Limb (tissue), 2 donors: Measurements from ENCODE around the gene RERE.
"Not testable (repeated sequence)": the region's sequence is repeated elsewhere in the genome, so short reads cannot be mapped to it uniquely, and the experiment has no call there.

ENCODE experiments used
- DNase-seq, 2 donors: peaks; one replicate each; pipeline ENCODE4 v3.0.0-alpha.2; 2016; ENCODE audit errors: extremely low spot score in 2 of 2

RERE gene

DNA sequence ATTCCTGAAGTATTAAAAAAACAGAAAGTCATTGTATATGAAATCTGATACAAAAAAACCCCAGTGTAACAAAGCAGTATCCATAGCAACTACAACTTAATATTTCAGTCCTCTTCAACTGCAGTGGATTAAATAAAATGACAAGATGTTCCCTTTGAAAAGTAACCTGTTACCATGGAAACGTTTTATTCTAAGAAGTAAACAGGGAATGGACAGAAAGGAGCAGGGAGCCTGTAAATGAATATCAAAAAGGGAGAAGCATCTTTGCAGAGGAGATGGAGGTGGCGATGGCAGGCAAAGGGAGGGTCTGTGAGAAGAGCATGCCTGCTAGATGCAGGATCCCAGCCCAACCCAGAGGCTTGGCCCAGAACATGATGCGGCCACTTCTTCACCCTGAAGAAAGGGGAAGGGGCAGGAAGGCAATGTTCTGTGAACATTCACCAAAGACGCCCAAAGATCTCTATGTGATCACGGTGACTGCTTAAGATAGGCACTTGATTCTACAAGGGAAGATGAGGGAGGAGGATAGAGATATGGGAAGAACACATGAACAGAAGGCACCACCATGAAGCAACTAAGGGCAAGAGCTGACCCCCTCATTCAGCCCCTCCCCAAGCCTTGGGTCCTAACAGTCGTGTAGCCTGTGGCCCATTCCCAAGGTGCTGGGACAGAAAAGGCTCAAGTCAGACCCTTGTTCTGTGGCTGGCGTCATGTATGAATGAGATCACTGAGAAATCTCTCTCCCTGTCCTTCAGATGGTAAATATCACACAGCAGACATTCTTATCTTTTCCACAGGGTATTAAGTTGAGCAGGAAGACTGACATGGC is 299.6 kb downstream of the RERE start:
- peak in 1 of 2 donors; percentile 70 for DNase-seq

DNA sequence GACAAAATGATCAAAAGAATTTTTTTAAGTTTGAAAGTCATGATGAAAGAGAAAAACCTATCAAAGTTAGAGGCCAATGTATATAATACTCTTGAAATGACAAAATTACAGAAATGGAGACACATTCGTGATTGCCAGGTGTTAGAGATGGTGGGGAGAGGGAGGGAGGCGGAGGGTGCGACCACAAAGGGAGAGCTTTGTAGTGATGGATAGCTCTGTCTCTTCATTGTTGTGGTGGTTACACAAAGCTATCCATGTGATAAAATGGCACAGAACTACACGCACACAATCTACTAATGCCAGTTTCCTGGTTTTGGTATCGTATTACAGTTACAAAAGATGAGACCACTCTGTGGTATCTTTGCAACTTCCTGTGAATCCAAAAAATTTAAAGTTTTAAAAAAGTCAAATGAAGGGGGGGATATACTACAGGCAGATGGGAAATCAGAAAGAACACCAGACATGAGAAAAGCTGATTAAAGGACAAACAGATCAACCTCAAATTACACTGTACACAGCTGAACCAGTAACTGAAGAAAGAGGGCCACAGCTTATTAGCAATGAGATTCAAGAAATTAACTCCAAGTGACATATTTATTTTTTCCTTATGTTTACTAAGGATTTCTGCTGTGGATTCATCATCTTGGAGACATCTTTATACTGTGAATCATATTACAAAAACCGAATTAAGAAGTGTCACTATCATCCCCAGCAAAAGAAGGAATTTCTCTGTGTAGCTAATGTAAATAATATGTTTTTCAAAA is 300.5 kb downstream of the RERE start:
- no peak for DNase-seq

DNA sequence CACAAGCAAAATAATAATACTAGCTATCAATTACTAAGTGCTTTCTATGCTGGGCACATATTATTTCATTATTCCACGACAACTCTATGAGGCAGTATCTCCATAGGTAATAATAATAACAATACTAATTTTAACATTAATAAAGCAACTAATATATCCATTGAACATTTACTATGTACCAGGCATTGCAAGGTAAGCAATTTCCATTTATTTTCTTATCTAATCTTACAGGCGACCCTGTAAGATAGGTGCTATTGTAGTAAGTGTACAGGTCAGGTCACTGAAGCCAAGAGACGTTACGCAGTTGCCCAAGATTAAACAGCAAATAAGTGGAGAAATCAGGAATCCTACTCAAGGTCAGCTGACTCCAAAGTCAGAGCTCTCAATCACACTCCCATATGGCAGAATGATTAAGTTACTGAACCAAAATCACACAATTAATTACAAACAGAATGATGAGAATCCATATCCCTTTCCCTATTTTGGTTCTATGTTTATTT is 301.1 kb downstream of the RERE start:
- no peak for DNase-seq

DNA sequence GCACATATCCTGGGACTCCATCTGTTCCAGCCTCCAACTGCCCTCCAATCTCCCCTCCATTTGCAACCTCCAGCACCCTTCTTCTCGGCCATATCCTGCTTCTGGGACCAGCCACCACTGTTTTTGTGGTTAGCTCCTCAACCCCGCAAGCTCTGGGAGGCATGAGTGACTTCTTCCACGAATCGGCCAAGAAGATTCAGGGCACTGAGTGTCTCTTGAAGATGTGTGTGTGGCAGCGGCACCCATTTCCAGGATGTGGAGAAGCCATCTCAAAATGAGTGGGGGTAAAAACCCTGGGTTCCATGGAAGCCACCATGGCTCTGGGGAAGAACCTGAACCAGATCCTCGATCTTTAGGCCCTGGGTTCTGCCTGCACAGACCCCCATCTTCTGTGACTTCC is 304.9 kb downstream of the RERE start:
- DNase-seq: no peak

DNA sequence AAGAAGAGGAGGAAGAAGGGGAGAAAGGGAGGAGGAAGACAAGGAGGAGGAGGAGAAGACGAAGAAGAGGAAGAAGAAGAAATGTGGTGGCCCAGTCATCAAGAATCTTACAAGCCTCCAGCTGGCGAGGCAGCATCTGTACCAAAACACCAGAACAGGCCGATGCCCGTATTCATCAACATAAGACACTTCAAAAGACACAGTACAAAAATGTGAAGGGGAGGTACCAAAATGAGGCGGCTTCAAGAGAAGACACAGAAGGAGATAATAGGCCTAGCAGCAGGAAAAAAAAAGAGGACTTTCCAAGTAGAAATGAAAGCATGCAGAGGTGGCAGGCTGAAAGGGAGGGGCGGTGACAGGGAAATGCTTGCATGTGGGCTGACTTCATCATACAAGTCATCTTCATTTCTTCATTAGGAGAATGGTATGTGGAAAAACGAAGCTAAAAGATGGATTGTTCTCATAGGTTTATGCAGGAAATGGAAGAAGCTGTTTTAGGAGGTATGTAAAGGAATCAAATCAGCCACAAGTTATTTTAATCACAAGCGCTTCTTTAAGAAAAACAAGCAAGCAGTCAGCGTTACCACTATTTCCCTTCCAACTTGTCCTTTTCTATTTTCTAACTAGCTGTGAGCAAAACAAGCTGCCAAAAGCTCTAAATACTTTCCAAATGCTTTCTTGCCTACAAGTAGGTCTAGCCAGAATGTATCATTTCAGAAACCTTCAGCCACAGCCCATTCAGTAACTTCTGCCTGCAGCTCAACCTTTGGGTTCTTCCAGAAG is 307.2 kb downstream of the RERE start:
- peak in 1 of 2 donors; percentile 72 for DNase-seq

DNA sequence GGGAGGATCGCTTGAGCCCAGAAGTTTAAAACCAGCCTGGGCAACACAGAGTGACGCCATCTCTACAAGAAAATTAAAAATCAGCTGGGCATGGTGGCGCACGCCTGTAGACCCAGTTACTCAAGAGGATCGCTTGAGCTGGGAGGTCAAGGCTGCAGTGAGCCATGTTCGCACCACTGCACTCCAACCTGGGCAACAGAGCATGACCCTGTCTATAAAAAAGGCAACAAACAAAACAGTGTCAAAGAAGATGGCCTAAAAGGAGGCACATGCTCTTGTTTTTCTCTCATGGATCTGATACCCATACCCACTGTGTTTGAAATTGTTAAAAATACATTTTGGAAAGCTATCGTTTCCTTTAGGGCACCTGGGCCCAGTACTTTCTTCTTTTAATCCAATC is 307.9 kb downstream of the RERE start:
- DNase-seq: no peak

DNA sequence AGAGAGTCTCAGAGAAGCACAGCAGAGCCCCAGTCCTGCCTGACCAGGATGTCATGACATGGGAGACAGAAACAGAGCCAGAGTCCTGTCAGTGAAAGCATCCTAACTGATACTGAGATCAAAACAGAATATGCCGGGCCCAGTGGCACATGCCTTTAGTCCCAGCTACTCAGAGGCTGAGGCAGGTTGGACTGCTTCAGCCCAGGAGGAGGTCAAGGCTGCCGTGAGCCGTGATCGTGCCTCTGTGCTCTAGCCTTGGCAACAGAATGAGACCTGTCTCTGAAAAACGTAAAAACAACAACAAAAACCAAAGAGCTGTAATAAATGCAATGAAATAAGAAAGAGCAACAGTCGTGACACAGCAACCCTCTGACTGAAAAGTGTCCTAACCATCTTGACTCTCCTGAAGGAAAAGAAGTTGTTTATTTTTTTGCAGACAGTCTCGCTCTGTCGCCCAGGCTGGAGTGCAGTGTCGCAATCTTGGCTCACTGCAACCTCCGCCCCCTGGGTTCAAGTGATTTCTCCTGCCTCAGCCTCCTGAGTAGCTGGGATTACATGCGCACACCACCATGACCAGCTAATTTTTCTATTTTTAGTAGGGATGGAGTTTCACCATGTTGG is 310.3 kb downstream of the RERE start:
- no peak for DNase-seq

DNA sequence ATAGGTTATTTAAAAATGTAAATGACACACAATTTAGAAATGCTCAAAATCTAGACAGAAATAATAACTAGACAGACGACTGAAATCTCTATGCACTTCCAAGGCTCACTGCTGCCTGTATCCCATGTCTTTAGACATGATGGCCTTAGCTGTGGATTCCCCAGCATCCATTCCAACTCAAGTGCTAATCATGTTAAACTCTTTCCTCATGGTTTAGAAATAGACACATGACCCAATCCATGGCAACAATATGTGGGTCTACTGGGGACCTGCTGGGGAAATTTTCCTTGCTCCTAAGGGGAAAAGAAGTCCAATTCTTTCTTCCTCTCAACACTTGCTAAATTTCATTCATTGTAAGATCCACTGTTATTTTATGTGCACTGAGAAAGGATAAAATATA is 311.0 kb downstream of the RERE start:
- no peak for DNase-seq

DNA sequence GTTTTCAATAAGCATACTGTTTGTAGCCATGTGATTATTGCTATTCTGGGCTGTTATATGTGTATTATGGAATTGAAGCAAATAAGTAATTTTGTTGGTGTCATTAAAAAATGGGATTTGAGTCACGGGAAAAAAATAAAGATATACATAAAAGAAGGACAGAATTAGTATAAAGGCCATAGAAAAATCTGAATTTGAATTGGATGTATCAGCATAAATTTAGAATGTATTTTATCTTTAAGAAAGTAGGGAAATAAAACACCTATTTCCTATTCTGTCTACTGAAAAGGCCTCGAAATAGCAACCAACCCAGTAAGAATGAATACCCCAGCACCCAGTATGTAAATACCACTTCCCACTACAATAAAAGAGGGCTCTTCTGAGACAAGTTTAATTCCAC is 313.6 kb downstream of the RERE start:
- no peak for DNase-seq

DNA sequence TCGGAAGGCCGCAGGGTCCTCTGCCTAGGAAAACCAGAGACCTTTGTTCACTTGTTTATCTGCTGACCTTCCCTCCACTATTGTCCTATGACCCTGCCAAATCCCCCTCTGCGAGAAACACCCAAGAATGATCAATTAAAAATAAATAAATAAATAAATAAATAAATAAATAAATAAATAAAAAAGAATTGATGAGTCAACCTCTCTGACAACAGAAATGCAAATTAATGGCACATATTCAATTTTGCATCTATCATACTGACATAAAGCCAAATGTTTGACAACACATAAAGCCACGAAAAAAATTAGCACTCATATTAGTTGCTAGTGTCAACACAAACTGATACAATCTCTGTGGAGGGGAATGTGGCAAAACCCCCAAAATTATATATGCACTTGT is 314.5 kb downstream of the RERE start:
- not testable (repeated sequence) for DNase-seq

DNA sequence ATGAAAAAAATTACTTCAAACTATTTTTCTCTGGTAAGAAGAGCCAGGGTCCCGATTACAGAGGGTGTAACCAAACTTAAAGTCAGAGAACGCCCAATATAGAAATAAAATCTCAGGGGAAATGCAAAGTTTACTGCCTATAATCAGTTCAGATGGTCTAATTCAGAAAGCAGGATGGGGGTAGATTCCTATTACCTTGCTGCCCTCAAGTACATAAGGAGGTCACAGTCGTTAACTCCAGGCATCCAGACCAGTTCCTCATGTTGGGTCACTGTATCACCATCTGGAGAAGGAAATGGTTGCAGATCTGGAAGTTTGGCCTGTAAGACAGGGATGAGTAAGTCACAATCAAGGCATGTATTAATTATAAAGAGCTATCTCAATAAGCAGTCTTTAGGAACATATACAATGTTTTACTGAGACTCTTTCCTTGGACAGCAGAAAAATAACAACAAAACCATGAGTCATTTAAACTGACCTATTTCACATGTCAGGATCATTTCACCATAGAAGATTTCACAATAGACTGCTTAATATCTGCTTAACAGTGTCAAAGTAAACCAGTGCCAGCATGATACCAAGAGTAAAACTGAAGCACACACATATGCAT is 320.1 kb downstream of the RERE start:
- no peak for DNase-seq

DNA sequence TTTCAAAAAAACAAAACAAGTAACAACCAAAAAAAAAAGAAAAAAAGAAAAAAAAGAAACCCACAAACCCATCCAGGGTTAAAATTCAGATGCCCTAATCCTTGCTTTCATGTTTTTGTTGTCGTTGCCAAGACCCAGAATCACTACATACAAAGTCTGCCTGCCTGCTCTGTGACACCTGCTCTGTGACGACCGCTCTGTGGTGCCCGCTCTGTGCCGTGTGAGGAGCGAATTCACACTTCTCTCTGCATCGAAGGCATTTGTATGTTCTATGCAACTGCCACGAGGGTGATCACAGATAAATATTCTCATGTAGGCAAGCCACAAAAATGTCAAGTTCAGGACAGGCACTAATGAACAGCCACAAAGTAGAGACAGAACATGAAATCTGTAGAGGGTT is 321.0 kb downstream of the RERE start:
- no peak for DNase-seq

DNA sequence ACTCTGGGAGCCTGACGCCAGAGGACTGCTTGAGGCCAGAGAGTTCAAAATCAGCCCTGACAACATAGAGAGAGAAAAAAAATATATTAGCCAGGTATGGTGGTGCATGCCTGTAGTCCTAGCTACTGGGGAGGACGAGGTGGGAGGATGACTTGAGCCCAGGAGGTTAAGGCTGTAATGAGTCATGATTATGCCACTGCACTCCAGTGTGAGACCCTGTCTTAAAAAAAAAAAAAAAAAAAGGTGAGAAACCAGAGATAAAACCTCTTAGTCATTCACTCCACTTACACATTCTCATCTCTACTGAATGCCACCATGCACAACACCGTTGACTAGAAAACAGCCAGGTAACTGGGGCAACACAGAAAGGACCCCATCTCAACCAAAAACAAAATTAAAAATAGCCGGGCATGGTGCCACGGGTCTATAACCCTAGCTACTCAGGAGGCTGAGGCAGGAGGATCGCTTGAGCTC is 321.5 kb downstream of the RERE start:
- DNase-seq: no peak

DNA sequence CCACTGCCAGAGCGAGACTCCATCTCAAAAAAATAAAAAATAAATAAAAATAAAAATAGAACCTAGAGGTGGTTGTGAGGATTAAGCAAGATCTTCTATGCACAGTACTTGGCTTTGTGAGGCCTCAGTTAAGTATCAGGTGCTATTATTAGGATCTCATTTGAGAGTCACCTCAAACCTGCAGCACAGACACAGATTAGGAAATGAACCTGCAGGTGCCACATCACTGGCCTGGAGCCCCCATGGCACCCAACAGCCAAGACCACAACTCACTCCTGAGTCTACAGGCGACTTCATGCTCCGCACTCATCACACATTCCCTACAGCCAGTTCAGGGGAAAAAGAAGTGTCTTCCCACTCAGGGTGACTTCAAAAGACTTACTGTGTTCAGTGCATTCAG is 322.8 kb downstream of the RERE start:
- DNase-seq: no peak

DNA sequence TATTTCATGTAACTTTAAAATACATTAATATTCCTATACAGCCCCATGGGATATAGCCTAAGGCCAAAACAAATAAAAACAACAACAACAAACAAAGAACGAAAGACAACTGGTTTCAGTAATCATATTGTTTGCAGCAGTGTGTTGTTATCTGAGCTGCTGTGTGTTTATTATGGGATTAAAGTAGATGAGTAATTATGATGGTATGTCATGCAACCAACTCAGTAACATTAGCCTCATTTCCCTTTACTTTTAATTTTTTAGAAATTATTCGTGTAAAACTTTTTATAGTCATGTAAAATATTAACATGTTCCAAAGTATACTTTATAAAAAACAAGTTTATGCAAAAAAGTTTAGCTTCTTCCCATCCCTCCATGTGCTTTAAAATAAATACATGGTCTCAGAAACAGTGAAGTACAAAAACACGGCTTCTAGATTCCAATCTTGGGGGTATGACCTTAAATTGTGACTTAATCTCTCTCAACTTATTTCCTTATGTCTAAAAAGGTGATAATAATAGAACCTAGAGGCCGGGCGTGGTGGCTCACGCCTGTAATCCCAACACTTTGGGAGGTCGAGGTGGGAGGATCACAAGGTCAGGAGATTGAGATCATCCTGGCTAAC is 323.4 kb downstream of the RERE start:
- DNase-seq: no peak

DNA sequence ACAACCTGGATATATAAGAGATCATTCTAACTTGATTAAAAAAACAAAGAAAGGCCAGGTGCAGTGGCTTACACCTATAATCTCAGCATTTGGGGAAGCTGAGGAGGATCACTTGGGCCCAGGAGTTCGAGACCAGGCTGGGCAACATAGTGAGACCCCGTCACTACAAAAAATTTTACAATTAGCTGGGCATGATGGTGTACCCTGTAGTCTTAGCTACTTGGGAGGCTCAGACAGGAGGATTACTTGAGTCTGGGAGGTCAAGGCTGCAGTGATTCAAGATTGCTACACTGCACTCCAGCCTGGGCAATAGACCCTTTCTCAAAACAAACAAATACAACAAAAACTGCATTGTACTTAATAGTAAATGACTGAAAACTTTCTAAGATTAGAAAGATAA is 330.2 kb downstream of the RERE start:
- DNase-seq: no peak

DNA sequence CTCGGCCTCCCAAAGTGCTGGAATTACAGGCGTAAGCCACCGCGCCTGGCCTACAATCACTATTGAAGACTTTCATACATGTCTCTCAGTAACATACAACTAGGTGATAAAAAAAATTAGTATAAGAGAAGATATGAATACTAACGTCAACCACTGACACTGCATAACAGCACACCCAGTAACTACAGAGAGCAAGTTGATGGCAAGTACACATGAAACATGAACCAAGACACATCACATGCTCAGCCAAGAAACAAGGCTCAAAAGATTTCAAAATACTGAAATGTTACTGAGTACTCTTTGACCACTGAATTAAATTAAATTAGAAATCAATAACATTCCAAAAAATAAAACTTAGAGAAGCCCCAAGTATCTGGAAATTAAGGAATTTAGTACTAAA is 331.4 kb downstream of the RERE start:
- DNase-seq: no peak

DNA sequence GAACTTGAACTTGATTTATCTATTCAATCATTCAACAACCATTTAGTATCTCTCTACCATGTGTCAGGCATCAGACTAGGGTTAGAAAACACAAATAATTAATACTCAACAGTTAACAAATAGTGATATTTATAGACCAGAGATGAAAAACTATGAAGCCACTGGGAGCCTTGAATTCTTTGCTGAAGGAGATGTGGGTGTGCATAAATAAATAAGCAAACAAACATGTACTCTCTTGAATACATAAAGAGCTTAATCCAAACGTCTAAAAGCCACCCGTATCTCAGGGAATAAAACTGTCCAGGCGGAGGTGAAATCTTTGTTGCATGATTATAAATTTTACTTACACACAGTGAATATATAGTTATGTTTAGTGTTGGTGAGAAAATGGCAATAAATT is 333.9 kb downstream of the RERE start:
- no peak for DNase-seq

DNA sequence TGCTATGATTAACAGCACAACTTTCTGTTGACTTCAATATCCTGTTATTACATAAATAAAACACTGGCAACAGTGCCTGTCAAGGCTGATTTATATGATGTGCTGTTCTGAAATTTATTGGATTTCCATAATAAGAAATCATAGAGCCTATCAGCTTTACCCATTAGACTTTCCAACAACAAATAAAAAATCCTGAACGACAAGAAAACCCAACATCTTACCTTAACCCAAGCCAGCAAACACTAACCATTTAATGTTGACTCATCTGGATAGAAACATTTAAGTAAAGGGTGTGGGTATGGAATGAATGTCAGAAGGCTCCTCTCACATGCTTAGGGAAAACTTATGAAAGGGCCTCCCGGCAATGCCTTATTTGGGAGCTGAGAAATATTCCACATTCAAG is 334.5 kb downstream of the RERE start:
- no peak for DNase-seq

DNA sequence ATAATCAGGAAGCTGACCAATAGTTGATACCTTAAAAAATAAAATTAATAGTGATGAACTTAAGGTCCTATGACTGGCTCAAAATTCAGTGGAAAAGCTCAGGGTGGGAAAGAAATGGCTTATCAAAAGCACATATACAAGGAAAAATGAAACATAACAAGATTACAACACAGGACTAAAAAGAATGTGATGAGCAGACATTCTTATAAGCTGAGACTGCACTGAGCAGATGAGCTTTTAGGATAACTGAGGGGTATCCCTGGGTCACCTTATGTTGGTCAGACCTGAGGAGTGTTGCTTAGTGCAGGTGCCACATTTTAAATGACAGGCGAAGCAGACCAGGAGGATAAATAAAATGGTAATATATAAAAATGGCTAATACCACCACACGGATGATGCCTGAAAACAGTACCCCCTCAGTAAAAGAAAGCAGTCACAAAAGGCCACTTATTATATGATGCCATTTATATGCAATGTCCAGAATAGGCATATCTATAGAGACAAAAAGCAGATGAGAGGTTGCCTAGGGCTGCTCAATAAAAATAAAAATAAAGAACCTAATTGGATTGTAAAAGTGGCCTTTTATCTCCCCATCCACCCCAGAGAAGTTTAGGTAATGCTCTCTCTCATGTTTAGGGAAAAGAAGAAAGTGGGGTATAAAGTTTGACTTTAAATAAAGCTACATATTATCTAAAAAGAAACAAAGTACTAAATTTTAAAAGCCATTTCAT is 335.6 kb downstream of the RERE start:
- no peak for DNase-seq
